BJ (cell line): ENCODE measurements around the gene ZSCAN9. TPM values are rescaled to one million over a fixed set of nuclear protein-coding genes. Genes with fewer than 3 reads are reported as not detected.

Experiments
- CTCF ChIA-PET: fragments of 350-600 bp; formaldehyde crosslinking; extraction: SDS; loops from one replicate; lab custom pipeline; 2021; ENCODE audit warnings: antibody characterized with exemption, inconsistent platforms; lab: Yijun Ruan, JAX
- POLR2A ChIA-PET: fragments of 300-600 bp; sonication (Branson Sonifier 250); formaldehyde crosslinking; extraction: SDS; loops from one replicate; lab custom pipeline; 2021; ENCODE audit warnings: antibody characterized with exemption; lab: Charles Lee
- DNase-seq: peaks from one replicate; pipeline ENCODE4 v3.0.0-alpha.2; 2011; ENCODE audit warnings: low read depth
- H3K27me3 ChIP-seq: 2 replicates; pipeline ENCODE4 v1.6.0; 2011; ENCODE audit warnings: low read length; ENCODE audit not compliant: control insufficient read depth, insufficient read depth
- H3K36me3 ChIP-seq: 2 replicates; pipeline ENCODE4 v1.5.1; 2011; ENCODE audit warnings: low read length; ENCODE audit not compliant: control insufficient read depth, insufficient read depth
- H3K4me3 ChIP-seq: 2 replicates; pipeline ENCODE4 v1.5.1; 2011; ENCODE audit warnings: low read depth, mild to moderate bottlenecking, control low read depth, low read length
- CTCF ChIP-seq: IDR thresholded peaks from 2 replicates; pipeline ENCODE4 v1.5.1; 2011; ENCODE audit warnings: low read depth, mild to moderate bottlenecking, control low read depth, inconsistent platforms, low read length, moderate library complexity; ENCODE audit not compliant: insufficient read depth
- polyA plus RNA-seq: library from polyadenylated mRNA; depleted of rRNA; stranded (reverse); fragments of >200 nt; gene quantifications from 2 replicates; pipeline ENCODE4 v1.2.3, GENCODE V29; 2011

The ZSCAN9 gene
- polyA plus RNA-seq, 1 experiment = 9.9 TPM

GRCh38 chr6:28240471-28240870 is 15.4 kb downstream of the ZSCAN9 start:
- no peaks in the 10 kb centered on the region for H3K27me3 ChIP-seq
- no peak overlapping the region for H3K4me3 ChIP-seq
- ChIA-PET CTCF (no interaction called here), POLR2A (no interaction called here)
- TF ChIP-seq CTCF = no peak
- no peak for DNase-seq
- no peaks in the 10 kb centered on the region for H3K36me3 ChIP-seq

DNA sequence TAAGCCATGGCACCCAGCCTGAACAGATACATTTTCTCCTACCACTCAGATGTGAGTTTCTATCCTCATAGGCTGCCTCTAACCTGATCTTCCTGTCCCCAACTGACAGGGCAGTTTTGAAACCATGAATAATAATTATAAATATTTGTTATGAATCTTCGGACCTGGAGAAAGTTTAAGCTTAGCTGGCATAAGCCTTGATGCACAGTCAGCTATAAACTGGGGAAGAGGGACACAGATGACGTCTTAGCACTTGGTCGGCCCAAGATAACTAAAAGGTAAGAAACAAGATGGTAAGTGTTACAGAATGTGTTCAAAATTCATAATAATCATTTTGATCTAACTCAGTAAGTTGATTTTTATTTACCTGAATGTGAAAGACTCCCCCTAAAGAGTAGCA is 18.9 kb downstream of the ZSCAN9 start:
- Histone ChIP-seq H3K36me3 (peaks cover 7% of the 10 kb centered on the region), H3K4me3 (no peak overlapping the region), H3K27me3 (no peaks in the 10 kb centered on the region)
- TF ChIP-seq CTCF = no peak
- DNase-seq = no peak
- POLR2A ChIA-PET = no interaction called here
- CTCF ChIA-PET = no interaction called here

GRCh38 chr6:28245206-28245941 is 20.3 kb downstream of the ZSCAN9 start:
- Histone ChIP-seq H3K4me3 (no peak overlapping the region), H3K27me3 (no peaks in the 10 kb centered on the region), H3K36me3 (peaks cover 7% of the 10 kb centered on the region)
- ChIA-PET POLR2A (no interaction called here), CTCF (interaction anchor here (0.6 kb wide), 1 partner anchor 29 kb away, joined by 3 read pairs; no protein-coding TSS in a partner anchor)
- no peak for TF ChIP-seq CTCF
- DNase-seq = no peak

DNA sequence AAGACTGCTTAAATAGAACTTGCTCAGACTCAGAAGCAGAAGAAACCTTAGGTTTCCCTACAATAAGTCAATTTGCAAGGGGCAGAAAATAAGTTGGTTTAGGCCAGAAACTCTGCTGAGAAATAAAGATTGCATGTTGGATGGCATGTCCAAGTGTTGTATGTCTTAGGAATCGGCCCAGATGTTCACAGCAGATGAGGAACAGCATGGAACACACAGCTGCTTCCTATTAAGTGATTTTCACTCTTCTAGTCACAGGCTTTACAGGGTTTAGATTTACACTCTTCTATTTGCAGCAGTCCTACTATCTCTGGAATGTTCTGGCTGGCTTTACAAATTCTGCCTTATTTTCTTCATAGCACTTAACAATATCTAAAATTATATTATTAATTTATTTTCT is 23.8 kb downstream of the ZSCAN9 start:
- POLR2A ChIA-PET = no interaction called here
- TF ChIP-seq CTCF = no peak
- peaks cover 7% of the 10 kb centered on the region for H3K36me3 ChIP-seq

DNA sequence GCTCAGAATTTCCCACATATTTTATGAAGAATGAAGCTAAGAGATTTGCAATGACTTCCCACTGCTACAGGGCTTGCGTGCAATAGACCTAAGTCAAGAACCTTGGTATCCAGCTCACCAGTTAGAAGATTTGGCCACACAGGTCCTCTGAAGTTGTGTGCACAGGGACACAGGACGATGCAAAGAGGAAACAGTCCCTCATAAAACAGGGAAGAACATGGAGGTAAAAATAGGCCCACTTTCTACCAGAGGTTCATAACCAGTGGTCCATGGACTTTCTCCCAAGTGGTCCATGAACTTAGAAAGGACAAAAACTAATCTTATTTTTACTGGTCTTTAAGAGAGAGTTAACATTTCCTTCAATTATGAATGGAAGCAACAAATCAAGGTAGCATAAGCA is 25.7 kb downstream of the ZSCAN9 start:
- ChIA-PET POLR2A (no interaction called here), CTCF (no interaction called here)
- Histone ChIP-seq H3K4me3 (0 out of 2 replicates have a peak overlapping the region, but pooled peaks have one; percentile 87), H3K36me3 (peaks cover 5% of the 10 kb centered on the region), H3K27me3 (no peaks in the 10 kb centered on the region)
- TF ChIP-seq CTCF = no peak
- DNase-seq = no peak

More for the DNA sequence above, 23.8 kb downstream of the ZSCAN9 start:
- no peak overlapping the region for H3K4me3 ChIP-seq
- CTCF ChIA-PET = interaction anchor here (1.7 kb wide), 1 partner anchor 107 kb away, joined by 5 read pairs; no protein-coding TSS in a partner anchor
- H3K27me3 ChIP-seq = no peaks in the 10 kb centered on the region
- DNase-seq = no peak
